GM19438 (cell line): ENCODE results near the gene ATXN1.
"Not testable (repeated sequence)": the region's sequence is repeated elsewhere in the genome, so short reads cannot be mapped to it uniquely, and the experiment has no call there.

ENCODE experiments used
- ATAC-seq: cut with Tn5 transposase; IDR thresholded peaks from one replicate; pipeline ENCODE4 v1.9.1; 2021; ENCODE audit warnings: low read depth; ENCODE audit not compliant: unreplicated experiment

The ATXN1 gene

GRCh38 chr6:16625291-16626265, 135.7 kb downstream of the ATXN1 start:
- ATAC-seq = no peak

DNA sequence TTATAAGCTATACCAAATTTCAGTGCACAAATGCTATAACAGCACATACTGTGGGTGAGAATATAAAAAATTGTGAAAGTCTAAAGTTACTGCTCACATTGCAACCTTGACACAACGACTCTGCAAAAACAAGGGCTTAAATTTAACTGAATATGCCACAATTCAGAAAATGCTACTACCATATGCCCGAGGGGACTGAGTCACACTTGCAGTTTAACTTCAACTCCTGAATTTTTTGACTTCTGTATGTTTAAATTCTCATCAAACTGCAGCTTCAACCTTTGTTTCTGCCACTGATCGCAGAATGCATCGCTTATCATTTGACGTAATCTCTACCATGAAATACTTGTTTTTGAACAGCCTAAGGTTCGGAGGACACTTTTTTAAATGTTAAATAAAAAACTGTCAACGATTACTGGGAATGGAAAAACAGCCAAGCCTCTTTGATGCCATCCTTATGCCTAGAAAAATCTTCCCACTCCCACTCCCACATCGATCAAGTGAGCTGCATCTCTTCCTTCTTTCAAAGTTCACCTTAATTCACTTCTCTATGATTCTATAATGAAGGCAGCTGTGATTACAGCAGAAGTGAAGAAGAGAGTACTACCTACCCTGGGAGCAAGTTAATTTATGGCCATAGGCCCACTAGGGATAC, 136.5 kb downstream of the ATXN1 start:
- no peak for ATAC-seq

- no peak for ATAC-seq
Measured at GRCh38 chr6:16623731-16624130, 137.5 kb downstream of the ATXN1 start.

DNA sequence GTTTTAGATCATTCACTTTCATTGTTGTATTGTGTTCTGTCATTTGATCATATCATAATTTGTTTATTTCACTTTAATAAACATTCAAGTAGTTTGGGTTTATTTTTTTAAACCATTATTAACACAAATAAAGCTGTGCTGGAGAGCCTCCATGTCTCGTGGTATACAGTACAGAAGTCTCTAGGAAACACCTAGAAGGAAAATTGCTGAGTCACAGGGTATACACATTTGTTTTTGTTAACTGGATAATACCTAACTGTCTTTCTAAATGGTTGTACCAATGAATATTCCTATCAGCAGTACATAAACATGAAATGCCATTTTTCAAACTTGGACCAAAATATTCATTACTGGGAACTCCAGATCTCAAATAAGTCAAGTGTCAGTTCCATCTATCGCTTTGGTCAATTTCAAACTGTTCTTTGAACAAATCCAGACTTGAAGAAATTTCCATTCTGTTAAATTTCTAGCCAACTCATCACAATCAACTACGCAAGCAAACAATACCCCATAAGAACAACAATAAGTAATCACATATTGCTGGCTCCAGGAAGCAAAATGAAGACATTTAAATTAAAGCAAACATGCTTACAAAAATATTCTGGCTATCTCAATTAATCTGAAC, 138.1 kb downstream of the ATXN1 start:
- no peak for ATAC-seq

- no peak for ATAC-seq
Measured at GRCh38 chr6:16622193-16622592, 139.1 kb downstream of the ATXN1 start.

GRCh38 chr6:16621002-16621401, 140.3 kb downstream of the ATXN1 start:
- no peak for ATAC-seq

DNA sequence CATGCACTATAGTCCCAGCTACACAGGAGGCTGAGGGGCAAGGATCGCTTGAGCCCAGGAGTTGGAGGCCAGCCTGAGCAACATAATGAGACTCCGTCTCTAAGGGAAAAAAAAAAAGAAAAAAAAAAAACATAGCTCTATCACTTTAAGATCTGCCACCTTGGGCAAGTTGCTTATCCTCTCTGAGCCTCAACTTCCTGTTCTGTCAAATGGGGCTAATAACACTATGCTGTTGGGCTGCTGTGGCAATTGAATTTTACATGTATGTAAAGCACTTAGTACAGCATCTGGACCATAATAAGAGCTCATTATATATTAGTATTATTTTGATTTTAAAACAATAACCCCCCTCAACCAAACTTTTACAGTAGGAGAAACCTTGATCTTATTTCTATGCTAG, 141.5 kb downstream of the ATXN1 start:
- no peak for ATAC-seq

GRCh38 chr6:16618962-16619361, 142.3 kb downstream of the ATXN1 start:
- no peak for ATAC-seq

DNA sequence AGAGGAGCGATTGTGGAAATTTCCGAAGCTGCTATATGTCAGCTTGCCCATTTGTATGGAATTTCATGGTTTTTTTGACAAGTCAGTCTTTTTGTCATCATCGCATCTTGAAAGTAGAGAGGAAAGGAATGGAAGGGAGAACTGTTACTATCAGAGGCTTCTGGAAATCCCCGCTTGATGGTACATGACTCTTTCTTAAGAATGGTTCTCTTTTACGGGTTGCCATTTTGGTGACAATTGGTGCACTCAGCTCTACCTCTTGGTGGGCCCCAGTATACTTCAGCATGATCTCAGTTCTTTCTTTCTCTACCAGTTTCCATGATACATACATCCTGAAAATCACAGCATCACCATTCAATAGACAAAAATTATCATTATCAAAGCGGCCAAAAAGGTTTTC, 146.0 kb downstream of the ATXN1 start:
- not testable (repeated sequence) for ATAC-seq

DNA sequence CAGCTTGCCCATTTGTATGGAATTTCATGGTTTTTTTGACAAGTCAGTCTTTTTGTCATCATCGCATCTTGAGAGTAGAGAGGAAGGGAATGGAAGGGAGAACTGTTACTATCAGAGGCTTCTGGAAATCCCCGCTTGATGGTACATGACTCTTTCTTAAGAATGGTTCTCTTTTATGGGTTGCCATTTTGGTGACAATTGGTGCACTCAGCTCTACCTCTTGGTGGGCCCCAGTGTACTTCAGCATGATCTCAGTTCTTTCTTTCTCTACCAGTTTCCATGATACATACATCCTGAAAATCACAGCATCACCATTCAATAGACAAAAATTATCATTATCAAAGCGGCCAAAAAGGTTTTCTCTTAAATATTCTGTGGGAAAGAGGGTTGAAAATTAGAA, 147.1 kb downstream of the ATXN1 start:
- not testable (repeated sequence) for ATAC-seq

DNA sequence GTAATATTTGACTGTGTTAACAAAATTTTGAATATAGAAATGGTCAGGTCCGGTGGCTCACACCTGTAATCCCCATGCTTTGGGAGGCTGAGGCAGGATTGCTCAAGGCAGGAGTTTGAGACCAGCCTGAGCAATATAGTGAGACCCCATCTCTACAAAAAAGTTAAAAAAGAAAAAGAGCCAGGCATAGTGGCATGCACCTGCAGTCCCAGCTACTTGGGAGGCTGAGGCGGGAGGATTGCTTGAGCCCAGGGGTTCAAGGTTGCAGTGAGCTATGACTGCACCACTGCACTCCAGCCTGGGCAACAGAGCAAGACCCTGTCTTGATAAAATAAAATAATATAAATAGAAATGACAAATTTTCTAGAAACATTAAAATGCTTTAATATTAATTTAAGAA, 147.8 kb downstream of the ATXN1 start:
- not testable (repeated sequence) for ATAC-seq

DNA sequence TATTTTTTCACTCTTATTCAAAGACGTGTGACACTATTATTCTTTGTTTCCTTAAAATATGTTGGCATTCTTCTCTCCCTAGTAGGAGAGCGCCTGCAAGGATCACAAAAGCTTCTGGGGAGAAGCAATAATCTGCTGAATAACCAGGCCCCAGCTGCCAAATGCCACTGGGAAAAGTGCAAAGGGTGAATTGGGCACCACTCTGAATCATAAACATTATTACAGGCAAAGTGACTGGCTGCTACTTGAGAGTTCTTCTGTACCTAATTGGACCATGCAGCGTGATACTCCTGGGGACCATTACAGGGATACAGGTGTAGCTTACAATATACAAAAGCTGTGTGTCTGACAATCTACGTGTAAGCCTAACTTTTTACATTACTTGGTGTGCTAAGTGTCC, 152.8 kb downstream of the ATXN1 start:
- no peak for ATAC-seq

DNA sequence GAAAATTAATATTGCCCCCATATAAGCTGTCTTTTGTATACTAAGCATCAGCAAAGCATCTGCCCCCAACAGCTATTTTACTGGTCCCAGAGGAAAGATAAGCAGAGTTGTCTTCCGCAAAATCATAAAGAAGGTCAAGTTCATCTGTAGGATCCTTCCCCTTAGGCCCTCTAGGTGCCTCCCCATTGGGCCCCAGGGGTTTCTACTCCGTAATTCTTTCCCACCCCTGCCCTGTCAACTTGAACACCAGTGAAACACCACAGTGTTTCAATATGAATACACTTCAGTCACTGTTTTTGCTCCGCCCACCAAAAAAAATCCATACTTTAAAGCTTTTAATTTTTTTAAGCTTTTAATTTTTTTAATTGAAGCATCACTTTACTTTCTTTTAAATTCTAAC, 159.2 kb downstream of the ATXN1 start:
- ATAC-seq = peak; percentile 69

- no peak for ATAC-seq
Measured at GRCh38 chr6:16600701-16601100, 160.6 kb downstream of the ATXN1 start.

DNA sequence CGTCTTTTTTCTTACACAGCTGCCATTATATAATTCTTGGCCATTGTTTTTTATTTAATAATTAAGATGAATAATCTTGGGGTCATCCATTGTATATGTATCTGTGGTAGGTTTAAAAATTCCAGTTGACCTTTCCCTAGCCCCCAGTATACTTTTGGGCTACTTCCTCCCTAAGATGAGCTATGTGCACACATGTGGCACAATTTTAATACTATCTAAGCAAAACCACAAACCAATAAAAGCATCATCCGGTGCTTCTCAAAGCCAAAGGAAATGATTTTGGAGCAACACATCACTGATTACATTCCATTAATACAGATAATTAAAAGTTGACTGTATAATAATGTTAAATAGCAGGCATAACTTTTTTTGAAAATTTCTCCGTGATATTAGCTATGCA, 161.2 kb downstream of the ATXN1 start:
- ATAC-seq = no peak

DNA sequence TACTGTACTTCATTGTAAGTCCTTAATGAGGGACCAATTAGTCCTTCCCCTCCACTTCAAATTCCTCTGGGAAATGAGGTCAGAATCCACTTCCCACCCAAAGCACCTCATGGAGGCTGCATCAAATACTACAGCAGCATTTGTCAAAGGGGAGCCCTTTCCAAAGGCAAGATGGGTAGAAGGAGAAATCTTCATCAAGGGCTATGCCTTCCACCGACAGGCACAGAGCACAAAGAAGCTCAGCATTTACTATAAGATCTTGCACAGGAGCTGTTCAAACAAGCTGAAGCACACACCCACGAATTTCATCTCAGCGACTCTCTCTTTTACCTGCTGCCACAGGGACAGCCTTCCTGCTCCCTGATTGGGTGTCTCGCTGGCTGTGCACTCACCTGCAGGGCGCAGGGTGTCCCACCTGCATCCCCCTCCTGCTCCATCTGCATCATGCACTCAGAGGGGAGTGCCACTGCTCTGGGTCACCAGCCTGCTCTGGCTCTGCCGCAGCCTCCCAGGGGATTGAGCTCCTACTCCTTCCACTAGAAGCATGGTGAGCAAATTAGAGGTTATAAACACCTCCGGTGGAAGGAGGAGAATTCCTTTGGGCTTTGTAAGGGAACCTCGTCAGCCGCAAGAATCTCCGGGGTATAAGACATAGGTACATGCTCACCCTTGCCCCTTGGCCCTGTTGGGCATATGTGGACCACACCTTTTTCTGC, 164.5 kb downstream of the ATXN1 start:
- ATAC-seq = no peak

DNA sequence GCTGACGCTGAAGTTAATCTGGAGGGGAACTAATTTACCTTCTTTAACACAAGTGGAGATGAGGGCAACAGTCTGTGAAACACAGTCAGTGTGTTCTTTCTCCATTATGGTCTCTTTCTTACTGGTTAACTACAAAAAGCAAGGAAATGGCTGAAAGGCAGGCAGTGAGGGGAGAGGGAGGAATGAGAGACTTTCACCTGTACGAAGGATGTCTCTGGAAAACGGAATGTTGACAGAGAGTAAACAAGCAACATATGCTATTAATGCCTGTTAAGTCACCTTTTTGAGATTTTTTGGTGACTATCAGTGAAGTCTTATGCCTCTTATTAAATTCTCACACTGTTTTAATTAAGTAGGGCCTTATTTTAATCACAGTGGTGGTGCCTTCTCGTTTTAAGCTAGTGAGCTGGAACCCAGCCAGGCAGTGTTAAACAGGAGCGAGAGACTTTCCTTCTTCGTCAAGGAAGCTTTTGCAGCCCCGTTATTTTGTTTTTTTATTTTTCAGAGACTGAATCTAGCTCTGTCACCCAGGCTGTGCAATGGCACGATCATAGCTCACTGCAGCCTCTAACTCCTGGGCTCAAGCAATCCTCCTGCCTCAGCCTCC, 165.6 kb downstream of the ATXN1 start:
- no peak for ATAC-seq

DNA sequence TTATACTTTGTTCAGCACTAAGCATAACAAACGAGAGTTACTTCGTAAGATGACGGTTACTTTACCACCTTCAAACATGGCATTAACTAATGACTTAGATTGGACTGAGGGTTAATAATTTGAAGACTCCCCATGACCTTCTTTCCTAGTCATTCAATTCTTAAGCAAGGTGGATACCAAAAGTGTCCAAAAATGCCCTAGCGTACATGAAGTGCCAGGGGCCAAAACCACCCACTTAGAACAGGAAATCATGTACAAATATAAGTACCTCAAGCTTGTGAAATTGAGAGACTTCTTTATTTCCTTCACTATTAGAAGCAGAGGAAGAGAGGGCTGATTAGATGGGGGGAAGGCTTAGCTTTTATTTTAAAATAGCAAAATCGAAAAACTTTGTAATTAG, 166.4 kb downstream of the ATXN1 start:
- ATAC-seq = no peak

GRCh38 chr6:16592223-16592911, 168.9 kb downstream of the ATXN1 start:
- ATAC-seq = no peak
